IMR-90 (cell line): Measurements from ENCODE around the gene EPAS1. TPM values are rescaled to one million over a fixed set of nuclear protein-coding genes. Genes with fewer than 3 reads are reported as not detected.

ENCODE experiments used
- ATAC-seq: fragments of 200-7000 bp; cut with Tn5 transposase; 2 replicates; pipeline ENCODE4 v1.9.1; 2020; ENCODE audit warnings: low read depth, mild to moderate bottlenecking, moderate library complexity
- BruUV-seq: library from RNA; stranded (reverse); fragments of 400-500 nt; replicated peaks from 2 replicates; lab custom pipeline; 2021; lab: Mats Ljungman, UMichigan
- CTCF ChIA-PET: fragments of 300-600 bp; formaldehyde crosslinking; extraction: SDS; loops from one replicate; lab custom pipeline; 2021; ENCODE audit warnings: antibody characterized with exemption; lab: Yijun Ruan, JAX
- POLR2A ChIA-PET: fragments of 300-600 bp; sonication (Branson Sonifier 250); formaldehyde crosslinking; loops from one replicate; lab custom pipeline; 2022; ENCODE audit warnings: antibody characterized with exemption; ENCODE audit not compliant: unreplicated experiment; lab: Charles Lee
- DNase-seq: peaks from one replicate; pipeline ENCODE4 v3.0.0; 2013
- H2AFZ ChIP-seq: replicated peaks from 2 replicates; pipeline ENCODE3; 2013; ENCODE audit warnings: low read length, mild to moderate bottlenecking; ENCODE audit not compliant: poor library complexity
- H2AK5ac ChIP-seq: 2 replicates; pipeline ENCODE4 v1.6.1; 2013; ENCODE audit warnings: low read depth, low read length, inconsistent platforms
- H2AK9ac ChIP-seq: replicated peaks from 2 replicates; pipeline ENCODE3; 2013; ENCODE audit warnings: mild to moderate bottlenecking, low read depth, low read length, moderate library complexity; ENCODE audit not compliant: poor library complexity
- H2BK120ac ChIP-seq: 2 replicates; pipeline ENCODE4 v1.6.1; 2013; ENCODE audit warnings: low read depth, low read length, inconsistent platforms
- H2BK15ac ChIP-seq: 3 replicates; pipeline ENCODE4 v1.6.1; 2013; ENCODE audit warnings: low read depth, low read length, inconsistent platforms
- H2BK20ac ChIP-seq: 2 replicates; pipeline ENCODE4 v1.6.1; 2013; ENCODE audit warnings: low read depth, mild to moderate bottlenecking, inconsistent platforms, low read length, moderate library complexity
- H2BK5ac ChIP-seq: 2 replicates; pipeline ENCODE4 v1.6.1; 2013; ENCODE audit warnings: mild to moderate bottlenecking, low read depth, low read length, inconsistent platforms; ENCODE audit not compliant: poor library complexity, severe bottlenecking
- H3K14ac ChIP-seq: replicated peaks from 2 replicates; pipeline ENCODE4 v1.6.1; 2013; ENCODE audit warnings: low read depth, low read length, inconsistent platforms
- H3K18ac ChIP-seq: 2 replicates; pipeline ENCODE4 v1.6.1; 2013; ENCODE audit warnings: low read depth, low read length, control low read depth
- H3K23ac ChIP-seq: 2 replicates; pipeline ENCODE4 v1.6.1; 2013; ENCODE audit warnings: low read depth, low read length, inconsistent platforms
- H3K27ac ChIP-seq: 2 replicates; pipeline ENCODE4 v1.5.1; 2013; ENCODE audit warnings: mild to moderate bottlenecking, control low read depth, low read length; ENCODE audit not compliant: insufficient read depth
- H3K27me3 ChIP-seq: 2 replicates; pipeline ENCODE4 v1.6.1; 2013; ENCODE audit warnings: low read length; ENCODE audit not compliant: control insufficient read depth, insufficient read depth
- H3K36me3 ChIP-seq: 2 replicates; pipeline ENCODE4 v1.6.1; 2013; ENCODE audit warnings: low read length, mixed read lengths; ENCODE audit not compliant: control insufficient read depth, insufficient read depth
- H3K4ac ChIP-seq: 2 replicates; pipeline ENCODE4 v1.6.1; 2013; ENCODE audit warnings: low read depth, low read length, inconsistent platforms
- H3K4me1 ChIP-seq: 2 replicates; pipeline ENCODE4 v1.6.1; 2013; ENCODE audit warnings: low read length, mixed read lengths; ENCODE audit not compliant: control insufficient read depth, insufficient read depth
- H3K4me2 ChIP-seq: 2 replicates; pipeline ENCODE4 v1.6.1; 2013; ENCODE audit warnings: low read depth, mild to moderate bottlenecking, control low read depth, low read length, moderate library complexity
- H3K4me3 ChIP-seq: 2 replicates; pipeline ENCODE4 v1.5.1; 2013; ENCODE audit warnings: low read depth, mild to moderate bottlenecking, control low read depth, low read length, moderate library complexity; ENCODE audit not compliant: insufficient read depth
- H3K56ac ChIP-seq: 2 replicates; pipeline ENCODE4 v1.6.1; 2013; ENCODE audit warnings: low read length, inconsistent platforms; ENCODE audit not compliant: insufficient read depth; ENCODE audit errors: extremely low read depth
- H3K79me1 ChIP-seq, 2 experiments: 2 replicates each; pipeline ENCODE4 v1.6.1; 2013; ENCODE audit warnings: low read length in 2 of 2, inconsistent platforms in 1 of 2, low read depth in 1 of 2
- H3K9ac ChIP-seq: 2 replicates; pipeline ENCODE4 v1.6.1; 2013; ENCODE audit warnings: low read depth, low read length, control low read depth
- H3K9me1 ChIP-seq: 2 replicates; pipeline ENCODE4 v1.6.1; 2013; ENCODE audit warnings: low read length, inconsistent platforms; ENCODE audit not compliant: insufficient read depth
- H3K9me3 ChIP-seq: 2 replicates; pipeline ENCODE4 v1.6.1; 2013; ENCODE audit warnings: low read length; ENCODE audit not compliant: control insufficient read depth, insufficient read depth
- H4K20me1 ChIP-seq: 2 replicates; pipeline ENCODE4 v1.6.1; 2013; ENCODE audit warnings: low read length, inconsistent platforms; ENCODE audit not compliant: insufficient read depth
- H4K5ac ChIP-seq: 2 replicates; pipeline ENCODE4 v1.6.1; 2013; ENCODE audit warnings: mild to moderate bottlenecking, low read depth, low read length, control low read depth
- H4K8ac ChIP-seq, 2 experiments: 2 replicates each; pipeline ENCODE4 v1.6.1; 2013; ENCODE audit warnings: low read depth in 2 of 2, low read length in 2 of 2, control low read depth in 1 of 2, inconsistent platforms in 1 of 2
- H4K91ac ChIP-seq: 2 replicates; pipeline ENCODE4 v1.6.1; 2013; ENCODE audit warnings: low read depth, low read length, inconsistent platforms; ENCODE audit not compliant: insufficient read depth
- MAFK ChIP-seq: IDR thresholded peaks from 2 replicates; pipeline ENCODE4 v1.6.1; 2012; ENCODE audit warnings: low read depth, low read length, improper control_type of control experiment
- POLR2A ChIP-seq: IDR thresholded peaks from 2 replicates; pipeline ENCODE4 v1.6.1; 2012; ENCODE audit warnings: mild to moderate bottlenecking, low read depth, low read length
- RAD21 ChIP-seq: IDR thresholded peaks from 2 replicates; pipeline ENCODE4 v1.6.1; 2012; ENCODE audit warnings: low read length, improper control_type of control experiment
- RCOR1 ChIP-seq: IDR thresholded peaks from 2 replicates; pipeline ENCODE4 v1.6.1; 2012; ENCODE audit warnings: mild to moderate bottlenecking, low read length, improper control_type of control experiment; ENCODE audit not compliant: insufficient replicate concordance
- SMC3 ChIP-seq: fragments of 150-350 bp; IDR thresholded peaks from 2 replicates; pipeline ENCODE4 v1.6.1; 2016; ENCODE audit warnings: low read depth, mild to moderate bottlenecking, antibody characterized with exemption, low read length, moderate library complexity
- WGBS, 2 experiments: methylation state at CpG; one replicate each; pipeline versions ENCODE4 v1.1.5 to v1.1.7; 2013; ENCODE audit warnings: missing lambda C conversion rate in 2 of 2; ENCODE audit not compliant: insufficient read length in 1 of 2; ENCODE audit errors: extremely low coverage in 2 of 2; 5-methylcytosine and 5-hydroxymethylcytosine counted together
- dilution Hi-C: fragments of 300-500 bp; cut with HindIII; formaldehyde crosslinking; loops from one replicate; pipeline ENCODE4 v1.14.3; 2018; ENCODE audit warnings: low sequenced_read_pairs; ENCODE audit not compliant: unreplicated experiment
- in situ Hi-C: fragments of 300-500 bp; cut with MboI; formaldehyde crosslinking; loops from 3 replicates; pipeline ENCODE4 v1.14.3; 2019; ENCODE audit warnings: low sequenced_read_pairs, inconsistent platforms, mixed read lengths
- intact Hi-C: fragments of 100-400 bp; cut with micrococcal nuclease; formaldehyde crosslinking; loops from 2 replicates; pipeline ENCODE4 v1.10.0; 2022
- polyA plus RNA-seq, 3 experiments: library from polyadenylated mRNA; depleted of rRNA; stranded (reverse); fragments of >200 nt; gene quantifications; 2 replicates each; pipeline ENCODE4 v1.2.3, GENCODE V29; 2012; ENCODE audit warnings: low replicate concordance in 1 of 3
- total RNA-seq: library from RNA; depleted of rRNA; stranded (reverse); fragments of >200 nt; gene quantifications from 2 replicates; pipeline ENCODE4 v1.2.3, GENCODE V29; 2012
- TF ChIP-seq, protein P1 (sequence below): conservative IDR thresholded peaks from 2 replicates; pipeline ENCODE4 v1.5.1; 2012; ENCODE audit warnings: mild to moderate bottlenecking, low read depth, low read length, improper control_type of control experiment

Gene EPAS1
- total and polyA plus RNA-seq, 2 of the 4 experiments (the other 2 are of a cell fraction) = 40.7 to 120 TPM

DNA sequence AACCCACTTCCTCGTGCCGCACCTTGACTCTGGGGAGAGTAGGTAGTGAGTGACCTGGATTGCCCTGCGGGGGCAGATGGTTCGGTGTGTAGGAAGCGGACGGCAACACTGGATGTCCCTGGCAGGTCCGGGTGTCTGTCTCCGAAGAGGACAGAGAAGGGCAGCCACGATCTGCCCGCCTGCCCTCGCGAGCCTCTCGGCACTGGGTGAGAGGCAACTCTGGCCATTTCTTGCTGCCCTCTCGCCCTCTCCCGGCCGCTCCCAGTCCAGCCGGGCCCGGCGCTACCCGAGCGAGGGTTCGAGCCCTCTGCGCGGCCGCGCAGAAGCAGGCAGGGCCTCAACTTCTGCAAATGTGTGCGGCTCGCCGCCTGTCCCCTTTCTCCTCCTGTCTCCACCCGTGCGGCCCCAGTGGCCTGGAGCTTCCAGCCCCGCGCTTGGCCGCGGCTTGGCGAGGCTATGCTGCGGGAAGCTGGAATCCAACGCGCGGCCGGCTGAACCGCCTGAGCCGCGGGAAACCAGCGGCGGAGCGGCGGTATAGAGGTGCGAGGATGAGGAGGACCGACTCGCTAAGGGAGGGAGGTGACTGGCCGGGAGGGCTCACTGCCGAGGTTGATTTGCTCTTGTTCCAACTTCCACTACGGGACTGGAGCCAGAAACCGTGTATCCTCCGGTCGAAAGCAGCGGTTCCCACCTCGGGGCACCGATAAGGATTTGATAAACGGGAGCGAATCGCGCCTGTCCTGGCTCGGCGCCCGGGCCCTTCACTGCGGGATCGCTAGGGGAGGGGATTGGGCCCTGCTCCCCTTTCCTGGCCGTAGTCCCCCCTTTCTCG lies 1.5 kb downstream of the EPAS1 start:
- H3K14ac ChIP-seq = peak overlapping the region; percentile 86
- no TSS peak for BruUV-seq
- 1% methylated on average over 24 of the region's 71 CpGs; no CpG with 5 or more reads in 1 of the 2 experiments for WGBS, 2 experiments
- peak overlapping the region; percentile 55 for H3K18ac ChIP-seq
- peak overlapping the region; percentile 91 for H2AK9ac ChIP-seq
- H2BK120ac ChIP-seq = peak overlapping the region; percentile 78
- H4K5ac ChIP-seq = 0 out of 2 replicates have a peak overlapping the region, but pooled peaks have one; percentile 4
- no peaks in the 10 kb centered on the region for H3K9me3 ChIP-seq
- H3K4me2 ChIP-seq = peak overlapping the region; percentile 62
- TF ChIP-seq SMC3 (no peak; the same call in 1 of the 2 replicates), POLR2A (peak; percentile 16; the same call in 1 of the 2 replicates), RAD21 (peak; percentile 16; the same call in 1 of the 2 replicates), MAFK (no peak), RCOR1 (no peak)
- TF ChIP-seq, protein P1, sequence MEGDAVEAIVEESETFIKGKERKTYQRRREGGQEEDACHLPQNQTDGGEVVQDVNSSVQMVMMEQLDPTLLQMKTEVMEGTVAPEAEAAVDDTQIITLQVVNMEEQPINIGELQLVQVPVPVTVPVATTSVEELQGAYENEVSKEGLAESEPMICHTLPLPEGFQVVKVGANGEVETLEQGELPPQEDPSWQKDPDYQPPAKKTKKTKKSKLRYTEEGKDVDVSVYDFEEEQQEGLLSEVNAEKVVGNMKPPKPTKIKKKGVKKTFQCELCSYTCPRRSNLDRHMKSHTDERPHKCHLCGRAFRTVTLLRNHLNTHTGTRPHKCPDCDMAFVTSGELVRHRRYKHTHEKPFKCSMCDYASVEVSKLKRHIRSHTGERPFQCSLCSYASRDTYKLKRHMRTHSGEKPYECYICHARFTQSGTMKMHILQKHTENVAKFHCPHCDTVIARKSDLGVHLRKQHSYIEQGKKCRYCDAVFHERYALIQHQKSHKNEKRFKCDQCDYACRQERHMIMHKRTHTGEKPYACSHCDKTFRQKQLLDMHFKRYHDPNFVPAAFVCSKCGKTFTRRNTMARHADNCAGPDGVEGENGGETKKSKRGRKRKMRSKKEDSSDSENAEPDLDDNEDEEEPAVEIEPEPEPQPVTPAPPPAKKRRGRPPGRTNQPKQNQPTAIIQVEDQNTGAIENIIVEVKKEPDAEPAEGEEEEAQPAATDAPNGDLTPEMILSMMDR = peak; percentile 38
- H3K79me1 ChIP-seq = peaks cover 5 to 43% of the 10 kb centered on the region in 2 experiments; a peak in 2 of 4 replicates
- H3K27me3 ChIP-seq = no peaks in the 10 kb centered on the region
- peaks cover 12% of the 10 kb centered on the region; the same call in 1 of the 2 replicates for H3K4me1 ChIP-seq
- peak overlapping the region in 1 of 2 experiments; percentile 57; a peak in 2 of 4 replicates for H4K8ac ChIP-seq
- ATAC-seq (peak; percentile 6), DNase-seq (peak; percentile 47)
- intact Hi-C loops = loop anchor here (1.0 to 5.0 kb wide), 4 partner anchors 163 to 356 kb away; no protein-coding TSS in a partner anchor
- peak overlapping the region; percentile 84 for H2AK5ac ChIP-seq
- H4K91ac ChIP-seq = peak overlapping the region; percentile 66; the same call in 1 of the 2 replicates
- ChIA-PET CTCF (interaction anchor here (0.6 kb wide), 1 partner anchor 70 kb away, joined by 4 read pairs; no protein-coding TSS in a partner anchor), POLR2A (interaction anchor here (0.5 to 0.7 kb wide), 4 partner anchors 40 to 338 kb away, joined by 4 to 13 read pairs (median 8); no protein-coding TSS in a partner anchor)
- H2BK20ac ChIP-seq = no peak overlapping the region
- H3K9ac ChIP-seq = peak overlapping the region; percentile 92
- H3K9me1 ChIP-seq = peaks cover 15% of the 10 kb centered on the region; the same call in 1 of the 2 replicates
- peak overlapping the region; percentile 82 for H3K27ac ChIP-seq
- in situ Hi-C loops = loop anchor here (5.0 kb wide), 1 partner anchor 241 kb away; no protein-coding TSS in a partner anchor
- H2BK5ac ChIP-seq = peak overlapping the region; percentile 62
- peak overlapping the region; percentile 79 for H2AFZ ChIP-seq
- peak overlapping the region; percentile 78 for H3K4ac ChIP-seq
- H2BK15ac ChIP-seq = no peak overlapping the region
- peak overlapping the region; percentile 96 for H3K23ac ChIP-seq
- peaks cover 60% of the 10 kb centered on the region for H4K20me1 ChIP-seq
- H3K4me3 ChIP-seq = peak overlapping the region; percentile 87
- dilution Hi-C loops = no loop called here
- H3K36me3 ChIP-seq = peaks cover under 1% of the 10 kb centered on the region; the same call in 1 of the 2 replicates
- peak overlapping the region; percentile 74 for H3K56ac ChIP-seq
